ENCODE results near the gene LRRC59. TPM values are rescaled to one million over a fixed set of nuclear protein-coding genes. Genes with fewer than 3 reads are reported as not detected.
"Not testable (repeated sequence)": the region's sequence is repeated elsewhere in the genome, so short reads cannot be mapped to it uniquely, and the experiment has no call there.

The LRRC59 gene
- polyA plus RNA-seq (ENCODE audit: insufficient read length in 12 of 12): 10 to 100 TPM in 11 of 12 donors, not detected in 1; 35.6 to 69.7 (median 48.9) TPM
- long read RNA-seq, donor 1, transcript LRRC59-201 (7 exons, 2,910 nt): major isoform, 15 of 22 reads
- long read RNA-seq, donor 1, partial matches to known transcripts: 7 of 22 reads
- long read RNA-seq, donor 1, other reads (novel, unspliced or antisense): 0 of 22 reads
- long read RNA-seq, donor 2, transcript LRRC59-201 (7 exons, 2,910 nt): major isoform, 22 of 22 reads
- long read RNA-seq, donor 2, partial matches to known transcripts: 0 of 22 reads
- long read RNA-seq, donor 2, other reads (novel, unspliced or antisense): 0 of 22 reads
- long read RNA-seq, donor 3, transcript LRRC59-201 (7 exons, 2,910 nt): major isoform, 5 of 5 reads
- long read RNA-seq, donor 3, partial matches to known transcripts: 0 of 5 reads
- long read RNA-seq, donor 3, other reads (novel, unspliced or antisense): 0 of 5 reads
- long read RNA-seq, donor 4, transcript LRRC59-201 (7 exons, 2,910 nt): major isoform, 8 of 8 reads
- long read RNA-seq, donor 4, partial matches to known transcripts: 0 of 8 reads
- long read RNA-seq, donor 4, other reads (novel, unspliced or antisense): 0 of 8 reads
- long read RNA-seq, donor 5, transcript LRRC59-201 (7 exons, 2,910 nt): major isoform, 36 of 45 reads
- long read RNA-seq, donor 5, partial matches to known transcripts: 0 of 45 reads
- long read RNA-seq, donor 5, other reads (novel, unspliced or antisense): 6 of 45 reads
- long read RNA-seq, donor 6, transcript LRRC59-201 (7 exons, 2,910 nt): major isoform, 18 of 19 reads
- long read RNA-seq, donor 6, partial matches to known transcripts: 0 of 19 reads
- long read RNA-seq, donor 6, other reads (novel, unspliced or antisense): 0 of 19 reads
- long read RNA-seq, donor 7, partial matches to known transcripts: 0 of 4 reads
- long read RNA-seq, donor 7, other reads (novel, unspliced or antisense): 0 of 4 reads
- long read RNA-seq, donor 8, transcript LRRC59-201 (7 exons, 2,910 nt): major isoform, 35 of 35 reads
- long read RNA-seq, donor 8, partial matches to known transcripts: 0 of 35 reads
- long read RNA-seq, donor 8, other reads (novel, unspliced or antisense): 0 of 35 reads
- long read RNA-seq, donor 9, transcript LRRC59-201 (7 exons, 2,910 nt): major isoform, 14 of 19 reads
- long read RNA-seq, donor 9, partial matches to known transcripts: 5 of 19 reads
- long read RNA-seq, donor 9, other reads (novel, unspliced or antisense): 0 of 19 reads
- long read RNA-seq, donor 10, transcript LRRC59-201 (7 exons, 2,910 nt): major isoform, 13 of 16 reads
- long read RNA-seq, donor 10, partial matches to known transcripts: 0 of 16 reads
- long read RNA-seq, donor 10, other reads (novel, unspliced or antisense): 0 of 16 reads
- long read RNA-seq, donor 11, transcript LRRC59-201 (7 exons, 2,910 nt): major isoform, 19 of 20 reads
- long read RNA-seq, donor 11, partial matches to known transcripts: 0 of 20 reads
- long read RNA-seq, donor 11, other reads (novel, unspliced or antisense): 0 of 20 reads

- DNase-seq: peak; percentile 92
Measured at GRCh38 chr17:50397111-50397918, at the start of gene LRRC59. TSS of gene LRRC59 (minus strand) at chr17:50397523. CDS start at chr17:50397317, 206 bp downstream.

DNA sequence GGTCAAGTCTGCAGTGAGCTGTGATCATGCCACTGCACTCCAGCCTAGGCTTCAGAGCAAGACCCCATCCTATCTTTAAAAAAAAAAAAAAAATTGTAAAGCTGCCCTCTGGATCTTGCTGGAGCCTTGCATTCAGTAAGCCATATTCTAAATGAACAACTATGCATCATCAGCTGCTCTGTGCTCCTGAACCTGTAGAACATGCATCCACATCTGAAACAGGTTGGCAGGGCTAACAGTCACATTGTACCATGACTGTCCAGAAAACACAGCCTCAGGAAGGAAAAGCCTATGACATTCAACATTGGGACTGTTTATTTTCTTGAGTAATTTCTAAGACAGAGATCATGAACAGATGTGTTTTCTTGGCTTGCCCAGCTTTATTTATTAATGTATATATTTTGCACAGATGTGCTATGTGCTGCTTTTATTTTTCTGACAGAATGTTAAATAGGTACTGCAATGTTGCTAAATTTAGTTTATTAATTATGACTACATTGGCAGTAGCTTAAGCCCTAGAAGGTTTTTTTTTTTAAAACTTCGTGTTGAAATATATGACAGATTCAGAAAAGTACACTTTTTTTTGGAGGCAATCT, 48.5 kb upstream of the LRRC59 start:
- DNase-seq: no peak

GRCh38 chr17:50444841-50445715, 47.8 kb upstream of the LRRC59 start:
- no peak for DNase-seq

DNA sequence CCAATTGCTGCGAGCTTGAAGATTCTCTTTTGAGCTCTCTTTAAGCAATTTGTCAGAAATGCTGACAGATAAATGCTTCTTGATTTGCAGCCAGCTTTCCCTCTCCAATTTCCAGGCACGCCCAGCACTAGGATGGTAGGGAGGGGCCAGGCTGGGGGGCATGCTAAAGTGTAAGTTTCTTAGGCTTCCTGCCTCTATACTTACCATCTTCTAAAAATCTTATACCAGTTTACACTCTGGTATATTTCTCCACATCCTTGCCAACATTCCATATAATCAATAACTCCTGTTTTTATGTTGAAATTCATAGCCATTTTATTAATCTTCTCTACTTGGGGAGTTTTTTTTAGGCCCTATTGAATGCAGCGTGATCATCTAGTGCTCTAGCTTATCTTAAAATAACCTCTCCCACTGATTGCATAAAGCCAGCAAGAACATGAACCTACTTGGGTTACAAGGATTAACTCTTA, 46.2 kb upstream of the LRRC59 start:
- DNase-seq: no peak

DNA sequence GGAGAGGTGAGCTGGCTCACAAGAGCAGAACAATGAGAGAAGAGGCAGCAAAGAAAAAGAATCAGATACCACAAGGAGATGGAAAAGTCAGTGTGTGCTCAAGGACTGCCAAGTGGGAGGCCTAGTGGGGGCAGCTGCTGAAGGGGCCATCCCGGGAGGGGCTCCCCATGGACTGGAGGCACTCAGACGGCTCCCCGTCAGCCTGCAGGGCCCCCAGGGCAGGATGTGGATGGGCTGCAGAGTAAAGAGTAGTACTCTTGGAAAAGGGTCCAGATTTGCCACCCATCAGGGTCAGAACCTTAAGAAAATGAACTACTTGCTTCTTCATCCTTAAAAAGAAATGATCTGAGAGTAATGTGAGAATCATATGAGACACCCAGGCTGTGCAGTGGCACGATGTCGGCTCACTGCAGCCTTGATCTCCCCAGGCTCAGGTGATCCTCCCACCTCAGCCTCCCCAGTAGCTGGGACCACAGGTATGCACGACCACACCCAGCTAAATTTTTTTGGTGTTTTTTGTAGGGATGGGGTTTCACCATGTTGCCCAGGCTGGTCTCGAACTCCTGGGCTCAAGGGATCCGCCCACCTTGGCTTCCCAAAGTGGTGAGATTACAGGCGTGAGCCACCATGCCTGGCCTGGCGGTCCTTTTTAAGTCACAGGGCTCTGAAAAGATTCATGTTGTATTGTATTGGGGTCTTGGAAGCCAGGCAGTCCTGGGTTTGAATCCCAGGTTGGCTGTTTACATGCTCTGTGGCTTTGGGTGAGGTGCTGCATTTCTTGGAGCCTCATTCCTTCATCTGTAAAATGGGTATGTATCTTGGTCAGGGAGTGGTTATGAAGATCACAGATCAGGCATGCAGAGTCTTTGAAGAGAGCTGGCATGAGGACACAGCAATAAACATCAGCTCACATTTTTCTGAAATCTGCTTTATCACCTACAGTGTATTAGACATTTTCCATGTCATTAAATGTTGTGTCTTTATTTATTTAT, 43.8 kb upstream of the LRRC59 start:
- DNase-seq: no peak

DNA sequence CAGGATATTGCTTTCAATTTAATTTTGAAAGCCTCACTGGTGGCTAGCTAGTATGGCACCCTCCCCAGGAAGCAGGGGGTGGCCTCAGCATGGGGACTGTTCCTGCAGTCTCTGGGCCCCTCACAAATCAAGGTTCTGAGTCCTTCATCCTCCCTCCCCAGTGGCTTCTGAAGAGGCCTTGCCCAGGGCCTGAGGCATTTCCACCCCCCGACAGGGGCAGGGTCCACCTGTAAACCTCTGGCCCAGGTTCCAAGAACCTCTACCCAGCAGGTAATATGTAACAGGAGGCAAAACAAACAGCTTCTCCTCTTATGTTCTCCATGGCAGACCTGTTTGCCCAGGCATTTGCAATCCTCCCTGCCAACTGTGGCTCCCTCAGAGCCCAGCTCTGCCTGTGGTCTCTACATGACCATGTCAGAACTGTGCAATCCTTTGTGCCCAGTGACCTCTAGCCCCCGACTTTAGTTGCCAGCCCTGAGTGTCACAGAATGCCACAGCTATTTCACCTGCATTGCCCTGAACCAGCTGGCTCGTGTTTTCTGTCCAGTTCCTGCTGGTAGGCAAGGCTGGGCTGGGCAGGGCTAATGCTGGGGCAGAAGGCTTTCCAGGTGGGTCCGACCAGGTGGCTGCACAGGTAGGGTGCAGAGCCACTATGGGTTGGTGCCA, 43.0 kb upstream of the LRRC59 start:
- DNase-seq: no peak

DNA sequence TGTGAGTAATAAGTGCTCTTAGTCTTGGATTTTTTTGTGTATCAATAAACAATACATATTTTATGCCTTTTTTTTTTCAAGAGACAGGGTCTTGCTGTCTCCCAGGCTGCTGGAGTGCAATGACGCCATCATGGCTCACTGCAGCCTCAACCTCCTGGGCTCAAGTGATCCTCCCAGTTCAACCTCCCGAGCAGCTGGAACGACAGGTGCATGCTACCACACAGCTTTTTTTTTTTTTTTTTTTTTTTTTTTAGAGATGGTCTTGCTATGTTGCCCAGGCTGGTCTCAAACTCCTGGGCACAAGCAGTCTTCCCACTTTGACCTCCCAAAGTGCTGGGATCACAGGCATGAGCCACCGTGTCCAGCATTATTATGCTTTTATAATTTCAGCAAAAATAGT, 41.7 kb upstream of the LRRC59 start:
- no peak for DNase-seq

DNA sequence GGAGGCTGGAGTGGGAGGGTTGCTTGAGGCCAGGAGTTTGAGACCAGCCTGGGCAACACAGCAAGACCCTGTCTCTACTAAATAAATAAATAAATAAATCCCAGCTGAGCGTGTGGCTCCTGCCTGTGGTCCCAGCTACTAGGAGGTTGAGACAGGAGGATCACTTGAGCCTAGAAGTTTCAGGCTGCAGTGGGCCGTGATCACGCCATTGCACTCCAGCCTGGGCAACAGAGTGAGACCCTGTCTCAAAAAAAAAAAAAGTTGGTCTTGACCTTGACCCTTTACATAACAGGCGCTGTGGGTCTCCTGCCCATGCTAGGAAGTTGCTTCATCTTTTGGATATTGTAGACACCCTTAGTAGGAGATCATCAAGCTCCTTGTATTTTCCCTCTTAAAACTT, 40.1 kb upstream of the LRRC59 start:
- DNase-seq: no peak

DNA sequence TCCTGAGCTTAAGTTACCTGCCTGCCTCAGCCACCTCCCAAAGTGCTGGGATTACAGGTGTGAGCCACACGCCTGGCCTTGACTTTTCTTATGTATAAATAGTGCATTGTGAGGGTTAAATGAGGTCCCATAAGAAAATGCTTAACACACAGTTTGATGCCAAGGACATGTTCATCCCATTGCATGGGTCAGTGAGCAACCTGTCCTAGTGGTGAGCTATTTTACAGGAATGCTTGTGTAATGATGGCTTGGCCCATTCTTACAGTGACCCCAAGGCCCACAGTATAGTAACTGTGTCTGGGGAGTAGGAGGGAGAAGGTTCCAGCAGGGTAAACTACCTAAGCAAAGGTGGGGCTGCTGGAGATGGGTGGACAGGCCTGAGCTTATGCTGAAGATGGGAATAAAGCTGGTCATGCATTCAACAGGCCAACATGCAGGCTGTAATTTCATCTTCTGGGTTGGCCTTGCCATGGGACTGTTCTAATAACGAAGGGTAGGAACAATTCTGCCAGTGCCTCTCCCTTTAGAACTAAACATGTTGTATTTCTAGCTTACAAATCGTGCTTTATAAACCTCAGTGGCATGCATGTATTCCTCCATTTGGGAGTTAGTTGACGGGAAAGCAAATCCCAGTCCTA, 34.9 kb upstream of the LRRC59 start:
- DNase-seq: no peak

GRCh38 chr17:50430821-50431618, 33.7 kb upstream of the LRRC59 start:
- DNase-seq: no peak

GRCh38 chr17:50429793-50430192, 32.5 kb upstream of the LRRC59 start:
- no peak for DNase-seq

DNA sequence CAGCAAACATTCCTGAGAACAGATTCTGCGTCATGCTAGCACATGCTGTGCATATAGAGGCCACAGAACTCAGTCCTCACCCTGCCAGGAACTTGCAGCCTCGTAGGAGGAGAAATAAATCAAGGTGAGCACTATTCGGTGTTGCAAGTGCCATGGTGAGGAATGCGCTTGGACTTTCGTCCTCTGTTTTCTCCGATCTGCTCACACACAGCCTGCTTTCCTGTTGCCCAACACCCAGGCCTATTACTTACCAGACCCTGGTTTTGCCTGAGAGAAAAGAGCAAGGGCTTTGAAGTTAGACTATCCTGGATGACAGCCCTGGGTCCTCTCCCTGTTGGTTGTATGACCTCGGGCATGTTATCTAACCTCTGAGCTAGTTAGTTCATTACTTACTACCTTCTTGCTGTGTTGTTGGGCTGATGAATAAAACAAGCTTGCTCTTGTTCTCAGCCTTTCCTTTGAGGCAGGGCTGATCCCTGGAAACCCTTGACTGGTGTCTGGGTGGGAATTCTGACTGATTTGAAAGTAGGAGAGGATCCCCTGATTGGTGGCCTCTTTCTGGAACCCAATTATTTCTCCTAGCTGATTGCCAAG, 31.6 kb upstream of the LRRC59 start:
- no peak for DNase-seq

DNA sequence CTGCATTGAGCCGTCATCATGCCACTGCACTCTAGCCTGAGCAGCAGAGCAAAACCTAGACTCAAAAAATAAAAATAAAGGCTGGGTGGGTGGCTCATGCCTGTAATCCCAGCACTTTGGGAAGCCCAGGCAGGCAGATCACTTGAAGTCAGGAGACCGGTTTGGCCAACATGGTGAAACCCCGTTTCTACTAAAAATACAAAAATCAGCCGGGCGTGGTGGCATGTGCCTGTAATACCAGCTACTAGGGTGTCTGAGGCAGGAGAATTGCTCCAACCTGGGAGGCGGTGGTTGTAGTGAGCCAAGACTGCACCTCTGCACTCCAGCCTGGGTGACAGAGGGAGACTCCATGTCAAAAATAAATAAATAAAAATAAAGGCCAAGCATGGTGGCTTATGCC, 30.8 kb upstream of the LRRC59 start:
- not testable (repeated sequence) for DNase-seq

GRCh38 chr17:50426814-50427787, 29.8 kb upstream of the LRRC59 start:
- DNase-seq: no peak

Measured in muscle of arm (tissue), 14 donors.